Measurements from ENCODE around the gene ZNF383.
"Not testable (repeated sequence)": the region's sequence is repeated elsewhere in the genome, so short reads cannot be mapped to it uniquely, and the experiment has no call there.

ZNF383 gene

GRCh38 chr19:37217775-37218591 lies at the start of gene ZNF383:
Gene ZNF383, plus strand, starts transcription at chr19:37218214. Its CDS starts 12,240 bp downstream, at chr19:37230454.
- H3K27ac Mint-ChIP-seq, result peak within 1 kb of the TSS; percentile 93

GRCh38 chr19:37172368-37173366 lies 45.3 kb upstream of the ZNF383 start, which contains the start of gene ZNF585A:
Gene ZNF585A, minus strand, starts transcription at chr19:37172695. Its CDS starts 2,785 bp downstream, at chr19:37169910.
- Mint-ChIP-seq H3K36me3 (peaks cover 37% of the 10 kb centered on the region), H3K27ac (no peak within 1 kb of the TSS), H3K4me1 (no peaks in the 10 kb centered on the region), H3K4me3 (peak within 1 kb of the TSS; percentile 9), H3K9me3 (peaks cover 42% of the 10 kb centered on the region), H3K27me3 (no peaks in the 10 kb centered on the region)
- CTCF ChIA-PET, result no interaction called here
- DNase-seq, result peak; percentile 93

More at GRCh38 chr19:37217775-37218591, at the start of gene ZNF383:
- CTCF ChIA-PET, result no interaction called here
- Mint-ChIP-seq H3K27me3 (no peaks in the 10 kb centered on the region), H3K36me3 (peaks cover 50% of the 10 kb centered on the region), H3K9me3 (peaks cover 28% of the 10 kb centered on the region), H3K4me1 (peaks cover 22% of the 10 kb centered on the region), H3K4me3 (peak within 1 kb of the TSS; percentile 96)
- peak; percentile 90 for DNase-seq

DNA sequence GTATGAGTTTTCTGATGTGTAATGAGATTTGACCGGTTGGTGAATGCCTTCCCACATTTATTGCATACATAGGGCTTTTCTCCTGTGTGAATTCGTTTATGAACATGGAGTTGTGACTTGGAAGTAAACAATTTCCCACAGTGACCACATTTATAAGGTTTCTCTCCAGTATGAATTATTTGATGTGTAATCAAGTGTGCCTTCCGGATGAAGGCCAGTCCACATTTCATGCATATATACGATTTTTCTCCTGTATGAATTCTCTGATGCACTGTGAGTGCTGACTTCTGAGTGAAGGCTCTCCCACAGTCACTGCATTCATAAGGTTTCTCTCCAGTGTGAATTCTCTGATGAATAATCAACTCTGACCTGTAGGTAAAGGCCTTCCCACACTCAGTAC lies 31.9 kb upstream of the ZNF383 start:
- H3K9me3 Mint-ChIP-seq, result peaks cover 70% of the 10 kb centered on the region
- CTCF ChIA-PET, H3K4me3 Mint-ChIP-seq, H3K27ac Mint-ChIP-seq, H3K27me3 Mint-ChIP-seq, DNase-seq, H3K4me1 Mint-ChIP-seq: not testable (repeated sequence)
- peaks cover 57% of the 10 kb centered on the region for H3K36me3 Mint-ChIP-seq

DNA sequence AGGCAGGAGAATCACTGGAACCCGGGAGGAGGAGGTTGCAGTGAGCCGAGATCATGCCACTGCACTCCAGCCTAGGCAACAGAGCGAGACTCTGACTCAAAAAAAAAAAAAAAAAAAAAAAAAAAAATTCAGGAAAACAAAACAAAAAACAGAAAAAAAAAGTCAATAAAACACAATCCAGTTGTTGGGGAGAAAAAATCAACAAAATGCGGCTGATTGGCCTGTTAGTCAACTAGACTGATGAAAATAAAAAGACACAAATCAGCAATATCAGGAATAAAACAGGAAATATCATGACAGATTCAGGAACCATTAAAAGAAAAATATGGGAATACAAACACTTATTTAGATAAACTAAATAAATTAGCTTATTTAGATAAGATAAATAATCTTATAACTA lies 22.8 kb upstream of the ZNF383 start:
- H3K4me3 Mint-ChIP-seq, DNase-seq, H3K4me1 Mint-ChIP-seq, CTCF ChIA-PET, H3K27ac Mint-ChIP-seq, H3K27me3 Mint-ChIP-seq: not testable (repeated sequence)
- Mint-ChIP-seq H3K9me3 (peaks cover 32% of the 10 kb centered on the region), H3K36me3 (peaks cover 51% of the 10 kb centered on the region)

DNA sequence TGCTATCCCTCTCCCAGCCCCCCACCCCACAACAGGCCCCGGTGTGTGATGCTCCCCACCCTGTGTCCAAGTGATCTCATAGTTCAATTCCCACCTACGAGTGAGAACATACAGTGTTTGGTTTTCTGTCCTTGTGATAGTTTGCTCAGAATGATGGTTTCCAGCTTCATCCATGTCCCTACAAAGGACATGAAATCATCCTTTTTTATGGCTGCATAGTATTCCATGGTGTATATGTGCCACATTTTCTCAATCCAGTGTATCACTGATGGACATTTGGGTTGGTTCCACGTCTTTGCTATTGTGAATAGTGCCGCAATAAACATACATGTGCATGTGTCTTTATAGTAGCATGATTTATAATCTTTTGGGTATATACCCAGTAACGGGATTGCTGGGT lies 20.9 kb upstream of the ZNF383 start:
- CTCF ChIA-PET, H3K4me1 Mint-ChIP-seq, H3K4me3 Mint-ChIP-seq, H3K27ac Mint-ChIP-seq, DNase-seq, H3K27me3 Mint-ChIP-seq: not testable (repeated sequence)
- Mint-ChIP-seq H3K36me3 (peaks cover 45% of the 10 kb centered on the region), H3K9me3 (peaks cover 26% of the 10 kb centered on the region)

GRCh38 chr19:37197768-37198167 lies 20.2 kb upstream of the ZNF383 start:
- Mint-ChIP-seq H3K4me3 (no peak overlapping the region), H3K27me3 (no peaks in the 10 kb centered on the region), H3K27ac (no peak overlapping the region), H3K9me3 (peaks cover 26% of the 10 kb centered on the region), H3K36me3 (peaks cover 47% of the 10 kb centered on the region), H3K4me1 (no peaks in the 10 kb centered on the region)
- CTCF ChIA-PET, result no interaction called here
- DNase-seq, result no peak

- Mint-ChIP-seq H3K4me1 (peaks cover 22% of the 10 kb centered on the region), H3K27ac (peak overlapping the region; percentile 93), H3K27me3 (no peaks in the 10 kb centered on the region), H3K9me3 (peaks cover 28% of the 10 kb centered on the region), H3K36me3 (peaks cover 50% of the 10 kb centered on the region), H3K4me3 (peak overlapping the region; percentile 96)
- DNase-seq, result no peak
- CTCF ChIA-PET, result no interaction called here
These were observed 587 bp upstream of the ZNF383 start for GRCh38 chr19:37217480-37217774.

DNA sequence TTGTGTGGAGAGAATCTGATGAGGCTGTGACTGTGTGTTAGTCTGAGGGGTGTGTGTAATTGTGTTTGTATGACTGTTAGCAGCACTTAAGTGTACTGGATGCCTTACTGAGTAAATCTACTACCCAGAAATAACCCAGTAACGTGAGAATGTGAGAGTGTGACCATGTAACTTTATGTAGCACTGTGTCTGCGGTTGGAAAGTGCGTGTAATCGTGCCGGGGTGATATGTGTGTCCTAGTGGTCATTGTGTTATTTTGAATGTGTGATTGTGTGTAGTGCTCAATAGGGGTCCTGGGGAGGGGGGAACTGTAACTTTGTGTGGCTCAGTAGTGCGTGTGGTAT lies 550 bp downstream of the ZNF383 start:
- Mint-ChIP-seq H3K27me3 (no peaks in the 10 kb centered on the region), H3K36me3 (peaks cover 53% of the 10 kb centered on the region)

GRCh38 chr19:37220383-37220782 lies 2.4 kb downstream of the ZNF383 start:
- H3K4me1 Mint-ChIP-seq, result peaks cover 22% of the 10 kb centered on the region
- no peak for DNase-seq
- CTCF ChIA-PET, result no interaction called here
- H3K36me3 Mint-ChIP-seq, result peaks cover 62% of the 10 kb centered on the region
- H3K27ac Mint-ChIP-seq, result no peak overlapping the region
- peaks cover 29% of the 10 kb centered on the region for H3K9me3 Mint-ChIP-seq
- H3K4me3 Mint-ChIP-seq, result no peak overlapping the region
- no peaks in the 10 kb centered on the region for H3K27me3 Mint-ChIP-seq

More for the DNA sequence above, 550 bp downstream of the ZNF383 start:
- DNase-seq, result peak; percentile 27
- peaks cover 22% of the 10 kb centered on the region for H3K4me1 Mint-ChIP-seq
- CTCF ChIA-PET, result no interaction called here
- peaks cover 31% of the 10 kb centered on the region for H3K9me3 Mint-ChIP-seq
- peak overlapping the region; percentile 93 for H3K27ac Mint-ChIP-seq
- peak overlapping the region; percentile 96 for H3K4me3 Mint-ChIP-seq

GRCh38 chr19:37221136-37221535 lies 3.1 kb downstream of the ZNF383 start:
- Mint-ChIP-seq H3K27me3 (no peaks in the 10 kb centered on the region), H3K27ac (no peak overlapping the region), H3K4me1 (peaks cover 22% of the 10 kb centered on the region), H3K36me3 (peaks cover 67% of the 10 kb centered on the region), H3K4me3 (no peak overlapping the region), H3K9me3 (peaks cover 25% of the 10 kb centered on the region)
- DNase-seq, result no peak
- CTCF ChIA-PET, result no interaction called here

DNA sequence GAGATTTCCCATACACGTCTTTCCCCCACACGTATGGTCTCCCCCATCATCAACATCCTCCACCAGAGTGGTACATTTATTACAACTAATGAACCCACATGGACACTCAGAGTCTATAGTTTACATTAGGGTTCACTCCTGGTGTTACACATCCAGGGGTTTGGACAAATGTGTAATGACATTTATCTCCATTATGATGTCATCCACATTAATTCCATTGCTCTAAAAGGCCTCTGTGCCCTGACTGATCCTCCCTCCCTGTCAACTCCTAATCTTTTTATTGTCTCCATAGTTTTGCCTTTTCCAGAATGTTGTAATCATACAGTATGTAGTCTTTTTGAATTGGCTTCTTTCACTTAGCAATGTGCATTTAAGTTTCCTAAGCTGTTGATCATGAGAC lies 8.2 kb downstream of the ZNF383 start:
- CTCF ChIA-PET, result no interaction called here
- peaks cover 37% of the 10 kb centered on the region for H3K9me3 Mint-ChIP-seq

GRCh38 chr19:37227996-37228395 lies 10.0 kb downstream of the ZNF383 start:
- peaks cover 67% of the 10 kb centered on the region for H3K36me3 Mint-ChIP-seq
- H3K4me3 Mint-ChIP-seq, result no peak overlapping the region
- no peaks in the 10 kb centered on the region for H3K27me3 Mint-ChIP-seq
- H3K9me3 Mint-ChIP-seq, result peaks cover 34% of the 10 kb centered on the region
- CTCF ChIA-PET, result no interaction called here
- H3K27ac Mint-ChIP-seq, result no peak overlapping the region
- DNase-seq, result peak; percentile 50
- H3K4me1 Mint-ChIP-seq, result no peaks in the 10 kb centered on the region

More for the DNA sequence above, 8.2 kb downstream of the ZNF383 start:
- Mint-ChIP-seq H3K27ac (no peak overlapping the region), H3K27me3 (no peaks in the 10 kb centered on the region), H3K4me1 (no peaks in the 10 kb centered on the region), H3K36me3 (peaks cover 71% of the 10 kb centered on the region), H3K4me3 (no peak overlapping the region)
- no peak for DNase-seq

- no peak for DNase-seq
- peaks cover 62% of the 10 kb centered on the region for H3K36me3 Mint-ChIP-seq
- peaks cover 54% of the 10 kb centered on the region for H3K9me3 Mint-ChIP-seq
- CTCF ChIA-PET, result no interaction called here
- no peak overlapping the region for H3K27ac Mint-ChIP-seq
- no peaks in the 10 kb centered on the region for H3K4me1 Mint-ChIP-seq
- no peaks in the 10 kb centered on the region for H3K27me3 Mint-ChIP-seq
- no peak overlapping the region for H3K4me3 Mint-ChIP-seq
These were observed 25.2 kb downstream of the ZNF383 start for GRCh38 chr19:37243206-37243632.

GRCh38 chr19:37251308-37252229 lies 33.6 kb downstream of the ZNF383 start:
- peak overlapping the region; percentile 74 for H3K4me3 Mint-ChIP-seq
- peak overlapping the region; percentile 34 for H3K27ac Mint-ChIP-seq
- CTCF ChIA-PET, result no interaction called here
- peaks cover 65% of the 10 kb centered on the region for H3K9me3 Mint-ChIP-seq
- DNase-seq, result peak; percentile 74
- H3K36me3 Mint-ChIP-seq, result peaks cover 17% of the 10 kb centered on the region
- H3K4me1 Mint-ChIP-seq, result peaks cover 8% of the 10 kb centered on the region
- no peaks in the 10 kb centered on the region for H3K27me3 Mint-ChIP-seq
